Panc1 (cell line): ENCODE data around the gene EIF4E3. TPM values are rescaled to one million over a fixed set of nuclear protein-coding genes. Genes with fewer than 3 reads are reported as not detected.

Experiments used
- ATAC-seq: fragments of 200-7000 bp; cut with Tn5 transposase; 2 replicates; pipeline ENCODE4 v1.9.1; 2020; ENCODE audit warnings: mild to moderate bottlenecking, moderate library complexity
- BruUV-seq: library from RNA; stranded (reverse); fragments of 400-500 nt; replicated peaks from 2 replicates; lab custom pipeline; 2021; lab: Mats Ljungman, UMichigan
- CTCF ChIA-PET: fragments of 300-600 bp; sonication (Branson Sonifier 250); formaldehyde crosslinking; loops from one replicate; lab custom pipeline; 2022; ENCODE audit warnings: antibody characterized with exemption; lab: Charles Lee
- POLR2A ChIA-PET: fragments of 300-600 bp; sonication (Branson Sonifier 250); formaldehyde crosslinking; loops from one replicate; lab custom pipeline; 2022; ENCODE audit warnings: antibody characterized with exemption; lab: Charles Lee
- DNase-seq: peaks from one replicate; pipeline ENCODE4 v3.0.0-alpha.2; 2010; ENCODE audit warnings: low read depth, low spot score
- H3K27ac ChIP-seq: 2 replicates; pipeline ENCODE4 v1.5.1; 2011; ENCODE audit warnings: mild to moderate bottlenecking, low read length, inconsistent platforms
- H3K27me3 ChIP-seq: fragments of 200-500 bp; sonication (Bioruptor generic); 2 replicates; pipeline ENCODE4 v1.6.0; 2014; ENCODE audit warnings: low read length, inconsistent platforms; ENCODE audit not compliant: control insufficient read depth, insufficient read depth
- H3K36me3 ChIP-seq: fragments of 200-500 bp; sonication (Bioruptor generic); 2 replicates; pipeline ENCODE4 v1.5.1; 2014; ENCODE audit warnings: inconsistent platforms, mild to moderate bottlenecking, low read length, moderate library complexity; ENCODE audit not compliant: control insufficient read depth, insufficient read depth
- H3K4me1 ChIP-seq: 2 replicates; pipeline ENCODE4 v1.5.1; 2011; ENCODE audit warnings: inconsistent platforms, mild to moderate bottlenecking, low read length, moderate library complexity; ENCODE audit not compliant: control insufficient read depth, insufficient read depth
- H3K4me3 ChIP-seq, 2 experiments: 2 replicates each; pipeline ENCODE4 v1.5.1; 2011 to 2012; ENCODE audit warnings: low read depth in 2 of 2, low read length in 2 of 2, mild to moderate bottlenecking in 2 of 2, inconsistent platforms in 1 of 2, moderate library complexity in 1 of 2
- H3K9me3 ChIP-seq: fragments of 200-500 bp; sonication (Bioruptor generic); 2 replicates; pipeline ENCODE4 v1.5.1; 2014; ENCODE audit warnings: low read depth, mild to moderate bottlenecking, inconsistent platforms, low read length, moderate library complexity; ENCODE audit not compliant: control insufficient read depth, insufficient read depth
- POLR2AphosphoS5 ChIP-seq: IDR thresholded peaks from 2 replicates; pipeline ENCODE4 v1.6.1; 2012; ENCODE audit warnings: mild to moderate bottlenecking, low read depth, low read length, moderate library complexity
- SIN3A ChIP-seq: IDR thresholded peaks from 2 replicates; pipeline ENCODE4 v1.6.1; 2012; ENCODE audit warnings: low read depth, mild to moderate bottlenecking, low read length, moderate library complexity, borderline replicate concordance; ENCODE audit not compliant: insufficient read depth
- TCF7L2 ChIP-seq: IDR thresholded peaks from 2 replicates; pipeline ENCODE4 v1.6.1; 2011; ENCODE audit warnings: mild to moderate bottlenecking, low read depth, low read length, inconsistent platforms
- in situ Hi-C: cut with HindIII; loops from 2 replicates; pipeline ENCODE4 v1.10.0; 2016; ENCODE audit warnings: low sequenced_read_pairs, low pct_unique_long_range_greater_than_20kb
- intact Hi-C: fragments of 100-400 bp; cut with micrococcal nuclease; formaldehyde crosslinking; loops from one replicate; pipeline ENCODE4 v1.10.0; 2022; ENCODE audit not compliant: unreplicated experiment
- total RNA-seq: library from RNA; stranded (reverse); gene quantifications from one replicate; pipeline ENCODE4 v1.2.1, GENCODE V29; 2021; ENCODE audit not compliant: unreplicated experiment
- TF ChIP-seq, protein P1 (sequence below), 2 experiments: IDR thresholded peaks; 2 replicates each; pipeline ENCODE4 v1.6.1; 2011 to 2012; ENCODE audit warnings: low read depth in 2 of 2, control low read depth in 1 of 2, low read length in 1 of 2, mild to moderate bottlenecking in 1 of 2, moderate library complexity in 1 of 2; ENCODE audit not compliant: insufficient read depth in 1 of 2
- TF ChIP-seq, protein P2 (sequence below): fragments of 450-650 bp; IDR thresholded peaks from 2 replicates; pipeline ENCODE4 v1.5.1; 2017; ENCODE audit warnings: mild to moderate bottlenecking

Gene EIF4E3
- total RNA-seq, 1 experiment from 2014 or later: 0.39 TPM

DNA sequence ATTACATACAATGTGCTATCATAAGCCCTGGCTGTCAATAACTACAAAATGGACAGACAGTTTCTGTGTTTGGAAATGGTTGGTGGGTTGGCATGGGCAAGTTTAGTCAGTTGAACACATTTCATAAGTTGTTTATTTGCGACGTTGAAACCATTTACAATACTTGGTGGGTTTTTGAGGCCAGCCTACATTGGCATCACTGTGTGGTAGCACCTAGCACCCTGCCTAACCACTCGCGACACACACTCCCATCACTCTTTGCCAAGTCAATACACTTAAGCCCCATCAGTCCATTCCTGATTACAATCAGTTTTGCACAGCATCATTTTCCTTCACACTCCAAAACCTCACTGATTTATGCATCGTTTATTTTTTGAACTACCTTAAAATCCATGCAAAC is 45.9 kb upstream of the EIF4E3 start:
- BruUV-seq: no TSS peak
- in situ Hi-C loops: no loop called here
- H3K27me3 ChIP-seq: no peaks in the 10 kb centered on the region; the same call in 1 of the 2 replicates
- CTCF ChIA-PET: no interaction called here
- POLR2A ChIA-PET: no interaction called here
- no peak for ATAC-seq
- DNase-seq: no peak
- TF ChIP-seq, protein P1, sequence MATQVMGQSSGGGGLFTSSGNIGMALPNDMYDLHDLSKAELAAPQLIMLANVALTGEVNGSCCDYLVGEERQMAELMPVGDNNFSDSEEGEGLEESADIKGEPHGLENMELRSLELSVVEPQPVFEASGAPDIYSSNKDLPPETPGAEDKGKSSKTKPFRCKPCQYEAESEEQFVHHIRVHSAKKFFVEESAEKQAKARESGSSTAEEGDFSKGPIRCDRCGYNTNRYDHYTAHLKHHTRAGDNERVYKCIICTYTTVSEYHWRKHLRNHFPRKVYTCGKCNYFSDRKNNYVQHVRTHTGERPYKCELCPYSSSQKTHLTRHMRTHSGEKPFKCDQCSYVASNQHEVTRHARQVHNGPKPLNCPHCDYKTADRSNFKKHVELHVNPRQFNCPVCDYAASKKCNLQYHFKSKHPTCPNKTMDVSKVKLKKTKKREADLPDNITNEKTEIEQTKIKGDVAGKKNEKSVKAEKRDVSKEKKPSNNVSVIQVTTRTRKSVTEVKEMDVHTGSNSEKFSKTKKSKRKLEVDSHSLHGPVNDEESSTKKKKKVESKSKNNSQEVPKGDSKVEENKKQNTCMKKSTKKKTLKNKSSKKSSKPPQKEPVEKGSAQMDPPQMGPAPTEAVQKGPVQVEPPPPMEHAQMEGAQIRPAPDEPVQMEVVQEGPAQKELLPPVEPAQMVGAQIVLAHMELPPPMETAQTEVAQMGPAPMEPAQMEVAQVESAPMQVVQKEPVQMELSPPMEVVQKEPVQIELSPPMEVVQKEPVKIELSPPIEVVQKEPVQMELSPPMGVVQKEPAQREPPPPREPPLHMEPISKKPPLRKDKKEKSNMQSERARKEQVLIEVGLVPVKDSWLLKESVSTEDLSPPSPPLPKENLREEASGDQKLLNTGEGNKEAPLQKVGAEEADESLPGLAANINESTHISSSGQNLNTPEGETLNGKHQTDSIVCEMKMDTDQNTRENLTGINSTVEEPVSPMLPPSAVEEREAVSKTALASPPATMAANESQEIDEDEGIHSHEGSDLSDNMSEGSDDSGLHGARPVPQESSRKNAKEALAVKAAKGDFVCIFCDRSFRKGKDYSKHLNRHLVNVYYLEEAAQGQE (IDR thresholded peaks at IDR 0.05; ENCODE audit: insufficient read depth in 1 of 2, low read depth in 2 of 2, low read length in 1 of 2): no peak
- no peak for TF ChIP-seq POLR2AphosphoS5
- TF ChIP-seq SIN3A: no peak
- TF ChIP-seq, protein P2, sequence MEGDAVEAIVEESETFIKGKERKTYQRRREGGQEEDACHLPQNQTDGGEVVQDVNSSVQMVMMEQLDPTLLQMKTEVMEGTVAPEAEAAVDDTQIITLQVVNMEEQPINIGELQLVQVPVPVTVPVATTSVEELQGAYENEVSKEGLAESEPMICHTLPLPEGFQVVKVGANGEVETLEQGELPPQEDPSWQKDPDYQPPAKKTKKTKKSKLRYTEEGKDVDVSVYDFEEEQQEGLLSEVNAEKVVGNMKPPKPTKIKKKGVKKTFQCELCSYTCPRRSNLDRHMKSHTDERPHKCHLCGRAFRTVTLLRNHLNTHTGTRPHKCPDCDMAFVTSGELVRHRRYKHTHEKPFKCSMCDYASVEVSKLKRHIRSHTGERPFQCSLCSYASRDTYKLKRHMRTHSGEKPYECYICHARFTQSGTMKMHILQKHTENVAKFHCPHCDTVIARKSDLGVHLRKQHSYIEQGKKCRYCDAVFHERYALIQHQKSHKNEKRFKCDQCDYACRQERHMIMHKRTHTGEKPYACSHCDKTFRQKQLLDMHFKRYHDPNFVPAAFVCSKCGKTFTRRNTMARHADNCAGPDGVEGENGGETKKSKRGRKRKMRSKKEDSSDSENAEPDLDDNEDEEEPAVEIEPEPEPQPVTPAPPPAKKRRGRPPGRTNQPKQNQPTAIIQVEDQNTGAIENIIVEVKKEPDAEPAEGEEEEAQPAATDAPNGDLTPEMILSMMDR: no peak
- no peak for TF ChIP-seq TCF7L2
- no peak overlapping the region for H3K4me3 ChIP-seq
- no peaks in the 10 kb centered on the region for H3K36me3 ChIP-seq
- no peaks in the 10 kb centered on the region for H3K4me1 ChIP-seq
- intact Hi-C loops: no loop called here
- H3K9me3 ChIP-seq: no peaks in the 10 kb centered on the region
- no peak overlapping the region for H3K27ac ChIP-seq

DNA sequence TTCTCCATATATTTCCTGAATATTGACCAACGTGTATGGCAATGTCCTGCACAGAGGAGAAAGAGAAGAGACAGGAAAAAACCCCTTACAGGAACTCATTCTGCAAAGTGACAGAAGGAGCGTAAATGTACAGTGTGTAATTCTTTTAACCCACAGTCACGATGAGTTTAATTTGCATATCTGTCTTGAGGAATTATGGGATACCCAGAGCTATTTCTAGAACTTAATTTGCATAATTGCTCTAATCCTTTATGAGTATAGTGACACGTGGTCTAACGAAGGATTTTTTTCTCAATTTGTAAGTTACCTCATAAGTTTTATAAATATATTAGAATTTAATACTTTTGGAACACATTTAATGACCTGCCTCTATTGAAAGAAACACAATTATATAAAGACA is 38.2 kb upstream of the EIF4E3 start:
- Histone ChIP-seq H3K27ac (no peak overlapping the region), H3K27me3 (peaks cover 2% of the 10 kb centered on the region; the same call in 1 of the 2 replicates), H3K9me3 (no peaks in the 10 kb centered on the region), H3K36me3 (no peaks in the 10 kb centered on the region), H3K4me1 (no peaks in the 10 kb centered on the region), H3K4me3 (no peak overlapping the region)
- BruUV-seq: no TSS peak
- no peak for DNase-seq
- CTCF ChIA-PET: no interaction called here
- no peak for ATAC-seq
- TF ChIP-seq, protein P1 (IDR thresholded peaks at IDR 0.05; ENCODE audit: insufficient read depth in 1 of 2, low read depth in 2 of 2, low read length in 1 of 2): no peak
- TF ChIP-seq SIN3A: no peak
- TF ChIP-seq, protein P2: no peak
- TF ChIP-seq TCF7L2: no peak
- TF ChIP-seq POLR2AphosphoS5: no peak
- intact Hi-C loops: no loop called here
- POLR2A ChIA-PET: no interaction called here
- in situ Hi-C loops: no loop called here
